NCI-H2171 (cell line): Measurements from ENCODE around the gene PI4K2B.
"Not testable (repeated sequence)": the region's sequence is repeated elsewhere in the genome, so short reads cannot be mapped to it uniquely, and the experiment has no call there.

Source experiments
- DNase-seq: peaks from one replicate; lab custom pipeline; 2025; lab: John Stamatoyannopoulos, UW

PI4K2B gene

DNA sequence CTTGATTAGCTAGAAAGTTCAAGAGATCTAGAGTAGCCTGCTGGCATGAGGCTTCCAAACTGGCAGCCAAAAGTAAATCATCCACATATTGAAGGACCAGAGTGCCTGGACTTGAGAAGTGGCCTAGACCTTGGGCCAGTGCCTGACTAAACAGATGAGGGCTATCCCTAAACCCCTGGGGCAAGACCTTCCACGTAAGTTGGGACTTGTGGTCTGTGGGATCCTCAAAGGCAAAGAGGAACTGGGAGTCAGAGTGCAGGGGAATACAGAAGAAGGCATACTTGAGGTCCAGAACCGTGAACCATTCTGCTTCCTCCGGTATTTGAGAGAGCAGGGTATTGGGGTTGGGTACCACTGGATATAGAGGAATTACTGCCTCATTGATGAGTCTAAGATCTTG is 8.4 kb downstream of the PI4K2B start:
- not testable (repeated sequence) for DNase-seq

DNA sequence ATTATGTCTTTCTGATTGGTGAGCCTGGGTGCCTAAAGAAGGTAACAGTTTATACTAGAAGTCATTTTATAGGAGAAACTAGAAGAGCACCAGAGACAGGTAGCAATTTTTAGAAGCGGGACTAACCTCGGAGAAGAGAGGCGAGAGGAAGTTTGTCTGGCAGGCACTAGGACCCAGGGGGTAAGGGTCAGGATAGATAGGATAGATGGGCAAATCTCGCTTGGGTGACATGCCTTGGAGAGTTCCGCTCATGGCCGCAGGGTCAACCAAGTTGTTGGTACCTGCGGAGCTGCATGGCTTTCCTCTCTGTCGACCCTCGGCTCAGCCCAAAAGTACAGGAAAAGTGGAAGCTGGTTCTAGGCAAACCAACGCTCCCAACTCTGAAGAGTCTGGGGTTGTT is 11.3 kb downstream of the PI4K2B start:
- DNase-seq = no peak

DNA sequence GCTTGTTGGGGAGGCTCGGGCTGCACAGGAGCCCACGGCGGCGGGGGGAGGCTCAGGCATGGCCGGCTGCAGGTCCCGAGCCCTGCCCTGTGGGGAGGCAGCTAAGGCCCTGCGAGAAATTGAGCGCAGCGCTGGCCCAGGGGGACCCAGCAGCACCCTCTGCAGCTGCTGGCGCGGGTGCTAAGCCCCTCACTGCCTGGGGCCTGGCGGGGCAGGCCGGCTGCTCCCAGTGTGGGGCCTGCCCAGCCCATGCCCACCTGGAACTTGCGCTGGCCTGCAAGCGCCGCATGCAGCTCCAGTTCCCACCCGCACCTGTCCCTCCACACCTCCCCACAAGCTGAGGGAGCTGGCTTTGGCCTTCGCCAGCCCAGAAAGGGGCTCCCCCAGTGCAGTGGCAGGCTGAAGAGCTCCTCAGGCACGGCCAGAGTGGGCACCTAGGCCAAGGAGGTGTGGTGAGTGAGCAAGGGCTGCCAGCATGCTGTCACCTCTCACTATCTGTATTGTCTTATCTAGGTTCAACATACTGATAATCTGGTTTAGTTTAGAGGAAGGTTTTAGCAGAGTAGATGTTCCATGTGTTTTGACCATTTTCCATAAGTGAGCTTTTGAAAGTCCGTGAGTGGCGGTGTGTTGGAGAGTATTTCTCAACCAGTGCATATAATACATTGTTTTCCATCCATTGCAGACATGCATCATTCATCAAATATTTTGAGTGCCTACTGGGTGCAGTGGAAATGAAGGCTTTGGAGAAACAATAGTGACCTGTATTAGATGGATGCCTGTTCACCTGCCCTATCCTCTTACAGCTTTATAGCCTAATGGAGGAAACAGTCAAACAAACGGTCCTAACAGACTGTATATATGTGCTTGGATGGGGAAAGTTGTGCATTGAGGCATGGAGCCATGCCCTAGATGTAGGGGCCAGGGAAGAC is 13.1 kb downstream of the PI4K2B start:
- DNase-seq = no peak

DNA sequence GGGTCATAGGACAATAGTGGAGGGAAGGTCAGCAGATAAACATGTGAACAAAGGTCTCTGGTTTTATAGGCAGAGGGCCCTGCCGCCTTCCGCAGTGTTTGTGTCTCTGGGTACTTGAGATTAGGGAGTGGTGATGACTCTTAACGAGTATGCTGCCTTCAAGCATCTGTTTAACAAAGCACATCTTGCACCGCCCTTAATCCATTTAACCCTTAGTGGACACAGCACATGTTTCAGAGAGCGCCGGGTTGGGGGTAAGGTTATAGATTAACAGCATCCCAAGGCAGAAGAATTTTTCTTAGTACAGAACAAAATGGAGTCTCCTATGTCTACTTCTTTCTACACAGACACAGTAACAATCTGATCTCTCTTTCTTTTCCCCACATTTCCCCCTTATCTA is 15.0 kb downstream of the PI4K2B start:
- DNase-seq = not testable (repeated sequence)

DNA sequence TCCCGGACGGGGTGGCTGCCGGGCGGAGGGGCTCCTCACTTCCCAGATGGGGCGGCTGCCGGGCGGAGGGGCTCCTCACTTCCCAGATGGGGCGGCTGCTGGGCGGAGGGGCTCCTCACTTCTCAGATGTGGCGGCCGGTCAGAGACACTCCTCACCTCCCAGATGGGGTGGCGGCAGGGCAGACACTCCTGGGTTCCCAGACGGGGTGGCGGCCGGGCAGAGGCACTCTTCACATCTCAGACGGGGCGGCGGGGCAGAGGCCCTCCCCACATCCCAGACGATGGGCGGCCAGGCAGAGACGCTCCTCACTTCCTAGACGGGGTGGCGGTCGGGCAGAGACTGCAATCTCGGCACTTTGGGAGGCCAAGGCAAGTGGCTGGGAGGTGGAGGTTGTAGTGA is 15.7 kb downstream of the PI4K2B start:
- DNase-seq = not testable (repeated sequence)

DNA sequence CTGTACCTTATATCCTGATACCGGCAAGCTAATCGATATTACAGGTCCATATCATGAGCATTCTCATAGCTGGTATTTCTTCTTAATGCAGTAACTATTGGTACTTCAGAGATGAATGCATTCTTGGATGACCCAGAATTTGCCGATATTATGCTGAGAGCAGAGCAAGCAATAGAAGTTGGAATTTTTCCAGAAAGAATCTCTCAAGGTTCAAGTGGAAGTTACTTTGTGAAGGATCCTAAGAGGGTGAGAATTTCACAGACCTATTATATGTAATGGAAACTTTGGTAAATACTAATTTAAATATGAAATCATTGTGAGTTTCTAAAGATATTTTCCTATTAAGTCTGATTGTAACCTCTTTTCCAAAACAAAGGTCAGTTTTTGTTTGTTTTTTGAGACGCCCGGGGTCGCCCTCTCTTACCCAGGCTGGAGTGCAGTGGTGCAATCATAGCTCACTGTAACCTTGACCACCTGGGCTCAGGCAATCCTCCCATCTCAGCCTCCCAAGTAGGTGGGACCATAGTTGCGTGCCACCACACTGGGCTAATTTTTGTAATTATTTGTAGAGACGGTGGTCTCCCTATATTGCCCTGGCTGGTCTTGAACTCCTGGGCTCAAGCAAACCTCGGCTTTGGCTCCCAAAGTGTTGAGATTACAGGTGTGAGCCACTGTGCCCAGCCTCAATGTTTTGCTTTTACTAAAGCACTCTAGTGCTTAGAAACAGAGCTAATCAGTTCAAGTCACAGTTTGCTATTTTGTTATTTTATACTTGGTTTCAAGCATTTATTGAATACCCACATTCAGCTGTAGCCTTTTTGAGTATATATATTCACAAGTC is 18.6 kb downstream of the PI4K2B start:
- no peak for DNase-seq

DNA sequence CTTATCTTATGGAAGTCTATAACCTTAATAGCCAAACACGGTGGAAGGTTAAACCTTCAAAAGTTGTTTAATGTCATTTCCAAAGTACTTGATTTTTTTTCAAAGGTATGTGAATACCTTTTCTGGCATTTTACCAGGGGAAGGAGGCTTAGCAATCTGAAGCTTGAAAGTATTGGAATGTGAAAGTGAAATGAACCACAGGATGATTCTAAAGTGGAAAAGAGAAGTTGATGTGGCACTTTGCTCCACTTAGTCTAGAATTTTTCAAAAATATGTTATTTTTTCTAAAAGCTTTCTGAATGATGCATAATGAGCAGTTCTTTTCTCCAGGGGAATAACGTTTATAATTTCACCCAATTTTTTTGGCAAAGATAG is 19.2 kb downstream of the PI4K2B start:
- no peak for DNase-seq

DNA sequence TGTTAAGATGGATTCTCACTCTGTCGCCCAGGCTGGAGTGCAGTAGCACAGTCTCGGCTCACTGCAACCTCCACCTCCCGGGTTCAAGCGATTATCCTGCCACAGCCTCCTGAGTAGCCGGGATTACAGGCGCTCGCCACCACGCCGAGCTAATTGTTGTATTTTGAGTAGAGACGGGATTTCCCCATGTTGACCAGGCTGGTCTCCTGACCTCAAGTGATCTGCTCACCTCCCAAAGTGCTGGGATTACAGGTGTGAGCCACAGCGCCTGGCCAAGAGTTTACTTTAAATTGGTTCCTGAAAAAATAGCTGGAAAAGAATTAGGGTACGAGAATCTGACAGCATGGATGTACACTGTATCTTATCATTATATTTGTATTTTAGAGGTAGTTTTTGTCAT is 20.0 kb downstream of the PI4K2B start:
- DNase-seq = not testable (repeated sequence)

DNA sequence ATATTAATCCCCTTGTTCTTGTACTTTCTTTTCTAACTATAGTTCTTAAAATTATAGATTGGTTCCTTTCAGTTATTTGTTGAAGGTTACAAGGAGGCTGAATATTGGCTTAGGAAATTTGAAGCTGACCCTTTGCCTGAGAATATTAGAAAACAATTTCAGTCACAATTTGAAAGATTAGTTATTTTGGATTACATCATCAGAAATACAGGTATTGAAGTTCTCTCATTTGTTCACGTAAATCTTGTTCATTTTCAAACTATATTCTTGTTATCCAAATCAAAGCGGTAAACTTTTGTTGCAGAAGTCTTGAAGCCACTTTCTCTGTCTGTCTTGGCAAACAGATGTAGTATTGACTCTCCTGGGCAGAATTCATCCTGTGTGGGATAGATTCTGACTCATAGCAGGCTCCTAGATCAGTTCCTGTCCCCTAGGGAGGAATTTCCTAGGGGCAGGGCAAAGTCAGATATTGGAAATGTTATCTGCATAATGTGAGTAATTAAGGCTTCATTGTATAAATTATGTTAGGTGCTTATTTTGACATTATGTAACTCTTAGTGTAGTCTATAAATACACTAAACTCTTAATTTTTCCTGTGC is 25.2 kb downstream of the PI4K2B start:
- no peak for DNase-seq

DNA sequence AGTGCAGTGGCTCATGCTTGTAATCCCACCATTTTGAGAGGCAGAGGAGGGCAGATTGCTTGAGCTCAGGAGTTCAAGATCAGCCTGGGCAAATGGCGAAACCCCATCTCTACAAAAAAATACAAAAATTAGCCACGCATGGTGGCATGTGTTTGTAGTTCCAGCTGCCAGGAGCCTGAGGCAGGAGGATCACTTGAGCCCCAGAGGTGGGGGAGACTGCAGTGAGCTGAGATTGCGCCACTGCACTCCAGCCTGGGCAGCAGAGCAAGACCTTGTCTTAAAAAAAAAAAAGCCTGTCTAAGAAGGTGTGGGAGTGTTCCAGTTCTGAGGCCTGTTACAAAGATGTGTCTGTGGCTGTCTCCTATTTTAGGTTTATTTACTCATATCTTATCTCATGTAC is 38.0 kb downstream of the PI4K2B start:
- no peak for DNase-seq

DNA sequence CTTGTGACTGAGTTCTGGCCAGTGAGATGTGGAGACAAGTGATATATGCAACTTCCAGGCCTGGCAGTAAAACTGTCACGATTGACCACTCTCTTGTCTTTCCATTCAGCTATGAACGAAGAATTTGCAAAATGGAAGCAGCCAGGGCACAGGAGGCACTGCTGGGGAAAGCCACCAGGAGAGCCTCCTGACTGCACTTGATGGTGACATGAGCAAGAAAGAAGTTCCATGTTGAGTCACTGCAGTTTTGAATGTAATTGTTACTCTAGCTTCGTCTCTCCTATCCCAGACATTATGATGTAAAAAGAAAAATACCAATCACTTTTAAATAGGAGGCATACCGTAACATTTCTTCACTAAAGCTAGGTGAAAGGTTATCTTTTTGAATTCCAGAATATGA is 46.4 kb downstream of the PI4K2B start:
- DNase-seq = no peak

DNA sequence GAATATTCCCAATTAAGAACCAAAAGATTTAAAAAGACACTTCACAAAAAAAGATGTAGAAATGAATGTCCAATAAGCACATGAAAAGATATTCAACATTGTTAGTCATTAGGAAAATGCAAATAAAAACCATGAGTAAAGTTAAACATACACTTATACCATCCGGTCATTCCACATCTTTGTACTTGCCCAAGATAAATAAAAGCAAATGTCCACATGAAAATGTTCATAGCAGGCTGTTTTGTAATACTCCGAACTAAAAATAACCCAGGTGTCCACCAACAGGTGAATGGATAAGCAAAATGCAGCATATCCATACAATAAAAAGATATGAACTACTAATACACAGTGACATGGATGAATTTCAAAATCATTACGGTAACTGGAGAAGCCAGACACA is 50.1 kb downstream of the PI4K2B start:
- no peak for DNase-seq

DNA sequence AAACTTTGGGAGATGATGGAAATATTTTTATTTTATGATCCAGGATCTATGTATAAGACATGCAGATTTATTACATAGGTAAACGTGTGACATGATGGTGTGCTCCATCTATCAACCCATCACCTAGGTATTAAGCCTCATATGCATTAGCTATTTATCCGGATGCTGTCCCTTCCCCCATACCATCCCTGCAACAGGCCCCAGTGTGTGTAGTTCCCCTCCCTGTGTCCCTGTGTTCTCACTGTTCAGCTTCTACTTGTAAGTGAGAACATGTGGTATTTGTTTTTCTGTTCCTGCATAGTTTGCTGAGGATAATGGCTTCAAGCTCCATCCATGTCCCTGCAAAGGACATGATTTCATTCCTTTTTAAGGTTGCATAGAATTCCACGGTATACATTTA is 50.6 kb downstream of the PI4K2B start:
- no peak for DNase-seq

DNA sequence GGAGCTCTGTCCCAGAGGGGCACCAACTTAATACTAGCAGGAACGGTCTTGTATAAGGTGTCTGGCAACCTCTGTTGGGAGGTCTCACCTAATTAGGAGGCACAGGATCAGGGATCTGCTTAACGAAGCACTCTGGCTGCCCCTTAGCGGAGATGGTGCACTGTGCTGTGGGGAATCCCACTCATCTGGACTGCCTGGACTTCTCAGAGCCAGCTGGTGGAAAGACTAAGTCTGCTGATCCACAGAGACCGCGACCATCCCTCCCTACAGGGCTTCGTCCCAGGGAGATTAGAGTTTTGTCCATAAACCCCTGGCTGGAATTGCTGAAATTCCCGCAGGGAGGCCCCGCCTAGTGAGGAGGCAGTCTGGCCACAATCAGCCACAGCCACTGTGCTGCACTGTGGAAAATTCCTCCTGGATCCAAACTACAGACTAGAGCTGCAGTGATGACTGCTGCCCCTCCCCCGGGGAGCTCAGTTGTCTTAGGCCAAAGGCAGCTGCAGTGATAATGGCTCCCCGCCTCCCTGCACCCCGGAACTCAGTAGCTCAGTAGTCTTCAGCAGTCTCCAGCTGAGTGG is 56.7 kb downstream of the PI4K2B start:
- no peak for DNase-seq

DNA sequence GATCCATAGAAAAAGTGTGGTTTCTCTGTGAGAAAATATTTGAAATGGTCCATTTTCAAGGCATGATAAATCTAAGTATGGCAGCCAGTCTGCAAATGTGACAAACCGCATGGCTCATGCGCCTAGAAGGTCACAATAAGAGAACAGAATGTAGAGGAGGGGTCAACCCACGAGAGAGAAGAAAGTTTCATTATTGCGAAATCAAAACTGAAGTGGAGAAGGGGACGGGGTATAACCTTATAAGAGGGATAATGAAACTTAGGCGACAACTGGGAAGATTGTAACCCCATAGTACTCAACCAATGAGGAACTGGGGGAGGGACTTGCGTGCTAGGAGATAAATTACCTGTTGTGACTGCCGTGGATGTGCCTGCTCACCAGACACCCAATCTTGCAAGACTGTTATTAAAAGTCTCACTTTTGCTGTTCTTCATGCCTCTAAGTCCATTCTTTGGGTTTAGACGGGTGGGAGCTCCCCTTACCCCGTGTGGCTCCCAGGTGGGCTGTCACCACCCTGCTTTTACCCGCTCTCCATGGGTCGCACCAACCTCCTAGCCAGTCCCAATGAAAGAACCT is 57.4 kb downstream of the PI4K2B start:
- no peak for DNase-seq

DNA sequence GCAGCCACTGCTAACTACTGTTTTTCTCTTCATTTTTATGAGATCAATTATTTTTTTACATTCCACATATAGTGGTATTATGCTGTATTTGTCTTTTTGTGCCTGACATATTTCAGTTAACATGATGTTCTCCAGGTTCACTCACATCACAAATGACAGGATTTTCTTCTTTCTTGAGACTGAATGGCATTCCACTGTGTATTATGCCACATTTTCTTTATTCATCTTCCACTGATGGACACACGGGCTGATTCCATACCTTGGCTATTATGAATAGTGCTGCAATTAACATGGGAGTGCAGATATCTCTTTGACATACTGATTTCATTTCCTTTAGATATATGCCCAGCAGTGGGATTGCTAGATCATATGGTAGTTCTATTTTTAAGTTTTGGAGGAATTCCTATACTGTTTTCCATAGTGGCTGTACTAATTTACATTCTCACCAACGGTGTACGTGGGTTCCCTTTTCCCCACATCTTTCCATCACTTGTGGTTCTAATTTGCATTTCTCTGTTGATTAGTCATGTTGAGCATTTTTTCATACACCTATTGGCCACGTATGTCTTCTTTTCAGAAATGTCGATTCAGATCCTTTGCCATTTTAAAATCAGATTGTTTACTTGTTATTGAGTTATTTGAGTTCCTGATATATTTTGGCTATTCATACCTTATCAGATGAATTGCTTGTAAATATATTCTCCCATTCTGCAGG is 63.9 kb downstream of the PI4K2B start:
- no peak for DNase-seq

DNA sequence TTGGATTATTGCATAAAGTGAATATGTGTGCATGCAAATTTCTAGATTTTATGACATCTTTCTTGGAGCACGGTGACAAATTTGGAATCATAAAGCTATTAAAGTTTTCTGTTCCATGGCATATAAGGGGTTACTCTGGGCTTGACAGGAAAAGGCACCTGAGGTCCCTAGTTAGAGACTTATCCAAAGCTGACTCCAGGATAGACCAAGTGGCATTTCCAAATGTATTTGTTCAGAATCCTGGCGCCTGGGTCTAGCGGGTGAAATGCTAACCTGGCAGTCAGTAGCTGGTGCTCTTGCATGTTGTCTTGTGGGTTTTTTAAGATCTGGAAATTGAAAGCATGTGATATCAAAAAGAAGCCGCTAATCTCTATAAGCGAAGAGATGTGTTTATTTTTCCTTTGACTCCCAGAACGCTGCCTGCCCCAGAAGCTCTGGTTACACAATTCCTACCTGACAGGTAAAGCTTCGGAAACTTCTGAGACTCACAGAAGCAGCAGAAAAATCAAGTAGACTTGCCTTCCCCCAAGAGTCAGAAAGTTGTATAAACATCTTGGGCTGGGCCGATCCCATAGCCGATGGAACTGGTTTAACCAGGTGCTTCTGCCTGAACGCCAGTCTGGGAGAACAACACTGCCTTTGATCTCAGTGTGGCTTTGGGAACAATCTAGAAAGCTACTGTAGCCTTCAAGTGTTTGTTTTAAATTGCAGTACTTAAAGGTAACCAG is 65.8 kb downstream of the PI4K2B start:
- no peak for DNase-seq

DNA sequence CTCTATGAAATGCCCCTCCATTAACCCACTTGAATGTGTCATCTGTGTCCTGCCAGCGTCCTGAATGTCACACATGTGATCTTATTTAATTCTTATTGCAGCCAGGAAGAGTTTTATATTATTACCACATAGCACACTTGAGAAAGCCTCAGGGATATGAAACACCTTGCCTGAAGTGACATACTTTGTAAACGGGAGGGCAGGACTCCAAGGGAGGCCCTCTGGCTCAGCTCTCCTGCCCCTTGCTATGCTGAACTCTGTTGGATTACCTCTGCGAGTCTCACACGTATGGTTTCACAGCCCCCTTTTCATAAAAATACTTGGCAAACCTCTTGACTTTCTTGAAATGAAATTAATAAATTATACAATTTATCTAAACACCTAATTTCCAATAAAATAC is 67.6 kb downstream of the PI4K2B start:
- no peak for DNase-seq

DNA sequence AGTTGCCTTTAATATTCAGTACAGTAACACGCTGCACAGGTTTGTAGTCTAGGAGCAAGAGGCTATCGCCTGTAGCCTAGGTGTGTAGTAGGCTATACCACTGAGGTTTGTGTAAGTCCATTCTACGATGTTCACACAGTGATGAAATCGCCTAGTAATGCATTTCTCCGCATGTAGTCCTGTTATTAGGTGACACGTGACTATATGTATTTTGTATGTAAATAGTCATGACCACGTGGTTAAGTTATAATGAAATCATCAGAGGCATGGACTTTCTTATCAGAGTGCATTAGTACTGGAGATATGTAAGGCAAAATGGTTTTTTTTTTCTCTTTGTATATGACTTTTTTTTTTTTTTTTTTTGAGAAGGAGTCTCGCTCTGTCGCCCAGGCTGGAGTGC is 68.8 kb downstream of the PI4K2B start:
- DNase-seq = no peak

DNA sequence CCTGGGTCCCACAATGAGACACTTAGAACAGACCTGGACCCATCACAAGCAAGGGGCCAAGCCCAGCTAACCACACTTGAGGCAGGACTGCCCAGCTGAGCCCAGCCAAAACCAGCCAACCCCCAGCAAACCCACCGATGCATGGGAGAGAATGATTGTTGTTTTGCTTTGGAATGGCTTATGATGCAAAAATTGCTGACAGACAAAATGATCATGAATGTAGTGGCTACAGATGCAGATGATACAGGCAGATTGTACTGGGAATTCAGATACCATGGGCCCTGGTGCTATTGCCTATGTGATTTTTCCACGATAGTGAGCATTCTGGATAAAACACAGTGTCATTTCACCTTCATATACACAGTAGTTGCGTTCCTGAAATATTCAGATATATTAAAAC is 69.7 kb downstream of the PI4K2B start:
- DNase-seq = no peak
